HepG2 (cell line): ENCODE measurements around the gene EPHA4. TPM values are rescaled to one million over a fixed set of nuclear protein-coding genes. Genes with fewer than 3 reads are reported as not detected.

ENCODE experiments used
- ATAC-seq: fragments of 200-7000 bp; cut with Tn5 transposase; 3 replicates; pipeline ENCODE4 v1.9.1; 2020; ENCODE audit warnings: mild to moderate bottlenecking, moderate library complexity
- BruUV-seq: library from RNA; stranded (reverse); fragments of 400-500 nt; replicated peaks from 2 replicates; lab custom pipeline; 2021; lab: Mats Ljungman, UMichigan
- CTCF ChIA-PET: fragments of 300-600 bp; formaldehyde crosslinking; extraction: SDS; loops from one replicate; lab custom pipeline; 2021; ENCODE audit warnings: low total read pairs, inconsistent platforms, low intra/inter-chr PET ratio; lab: Yijun Ruan, JAX
- POLR2A ChIA-PET: fragments of 350-600 bp; sonication (Branson Sonifier 250); formaldehyde crosslinking; loops from one replicate; lab custom pipeline; 2020; ENCODE audit warnings: antibody characterized with exemption, inconsistent platforms; lab: Yijun Ruan, JAX
- DNase-seq: peaks from one replicate; pipeline ENCODE4 v3.0.0-alpha.2; 2015; ENCODE audit warnings: low spot score
- FAIRE-seq: peaks from 3 replicates; lab custom pipeline; 2011; peaks lifted over from hg19 to GRCh38; lab: Jason Lieb, UNC
- H2AFZ ChIP-seq: one replicate; pipeline ENCODE4 v1.6.1; 2011; ENCODE audit warnings: low read length, inconsistent platforms
- H3K27ac ChIP-seq: fragments of 300-600 bp; 3 replicates; pipeline ENCODE4 v1.8.0; 2011; ENCODE audit warnings: mixed run types, mild to moderate bottlenecking, mixed read lengths, low read length, inconsistent platforms; ENCODE audit not compliant: insufficient read depth; ENCODE audit errors: extremely low read length
- H3K27me3 ChIP-seq, 2 experiments: fragments of 200-600 bp in 1 of 2; 2 replicates in 1 of 2; 3 replicates in 1 of 2; pipeline versions ENCODE4 v1.6.0 to v1.8.0; 2011; ENCODE audit warnings: low read length in 2 of 2, mild to moderate bottlenecking in 2 of 2, moderate library complexity in 2 of 2, inconsistent platforms in 1 of 2; ENCODE audit not compliant: insufficient read depth in 2 of 2, control insufficient read depth in 1 of 2
- H3K36me3 ChIP-seq, 2 experiments: fragments of 200-600 bp in 1 of 2; replicated peaks in 1 of 2; 2 replicates in 1 of 2; 3 replicates in 1 of 2; pipeline versions ENCODE4 v1.5.1 to v1.8.0; 2011; ENCODE audit warnings: low read length in 2 of 2, inconsistent platforms in 1 of 2; ENCODE audit not compliant: insufficient read depth in 2 of 2, control insufficient read depth in 1 of 2
- H3K4me1 ChIP-seq: 2 replicates; pipeline ENCODE4 v1.5.1; 2012; ENCODE audit warnings: low read length, inconsistent platforms; ENCODE audit not compliant: insufficient read depth
- H3K4me2 ChIP-seq: 2 replicates; pipeline ENCODE4 v1.6.0; 2011; ENCODE audit warnings: low read depth, low read length, inconsistent platforms
- H3K4me3 ChIP-seq, 3 experiments: fragments of 200-600 bp in 1 of 3; sonication (generic), shearing (Covaris generic) in 1 of 3; replicated peaks in 1 of 3; 2 replicates each; pipeline ENCODE4 v1.5.1; 2011 to 2016; ENCODE audit warnings: low read length in 3 of 3, inconsistent platforms in 2 of 3, low read depth in 2 of 3, mild to moderate bottlenecking in 2 of 3, control low read depth in 1 of 3, mixed read lengths in 1 of 3; ENCODE audit not compliant: insufficient read depth in 1 of 3
- H3K79me2 ChIP-seq: one replicate; pipeline ENCODE4 v1.6.1; 2011; ENCODE audit warnings: low read length, inconsistent platforms; ENCODE audit not compliant: insufficient read depth
- H3K9ac ChIP-seq: 2 replicates; pipeline ENCODE4 v1.6.0; 2011; ENCODE audit warnings: mild to moderate bottlenecking, low read depth, low read length, inconsistent platforms; ENCODE audit not compliant: insufficient read depth
- H3K9me3 ChIP-seq: 2 replicates; pipeline ENCODE4 v1.5.1; 2012; ENCODE audit warnings: mild to moderate bottlenecking, low read length
- H4K20me1 ChIP-seq: 2 replicates; pipeline ENCODE4 v1.6.0; 2011; ENCODE audit warnings: inconsistent platforms, mild to moderate bottlenecking, low read length, moderate library complexity; ENCODE audit not compliant: insufficient read depth
- CBX2 ChIP-seq, 2 experiments: fragments of 200-600 bp in 1 of 2; sonication (generic); formaldehyde crosslinking in 1 of 2; IDR thresholded peaks; 2 replicates each; pipeline versions ENCODE4 v1.7.0 to v1.8.1; 2018 to 2022; ENCODE audit warnings: low read depth in 2 of 2, low read length in 1 of 2, mild to moderate bottlenecking in 1 of 2, missing genetic modification reagents in 1 of 2
- CC2D1A ChIP-seq: sonication (generic); formaldehyde crosslinking; IDR thresholded peaks from 2 replicates; pipeline ENCODE4 v1.8.1; 2023; ENCODE audit warnings: mild to moderate bottlenecking, missing genetic modification reagents
- FOXA3 ChIP-seq: IDR thresholded peaks from 2 replicates; pipeline ENCODE4 v1.6.1; 2016; ENCODE audit warnings: missing genetic modification reagents, missing compliant biosample characterization
- FUBP1 ChIP-seq: sonication (generic); formaldehyde crosslinking; IDR thresholded peaks from 2 replicates; pipeline ENCODE4 v1.5.1; 2020; ENCODE audit warnings: missing genetic modification reagents, mild to moderate bottlenecking, borderline replicate concordance
- HIVEP1 ChIP-seq: sonication (generic); formaldehyde crosslinking; IDR thresholded peaks from 2 replicates; pipeline ENCODE4 v1.4.0; 2020; ENCODE audit warnings: mild to moderate bottlenecking, missing genetic modification reagents
- PRDM10 ChIP-seq: sonication (generic); formaldehyde crosslinking; IDR thresholded peaks from 2 replicates; pipeline ENCODE4 v1.4.0; 2020; ENCODE audit warnings: low read depth, missing genetic modification reagents
- RFXANK ChIP-seq: IDR thresholded peaks from 2 replicates; pipeline ENCODE4 v1.6.1; 2016
- ZNF280D ChIP-seq: sonication (generic); formaldehyde crosslinking; IDR thresholded peaks from 2 replicates; pipeline ENCODE4 v1.5.1; 2020; ENCODE audit warnings: mild to moderate bottlenecking, missing genetic modification reagents
- ZNF468 ChIP-seq: sonication (generic); formaldehyde crosslinking; IDR thresholded peaks from 2 replicates; pipeline ENCODE4 v1.8.0; 2022; ENCODE audit warnings: mild to moderate bottlenecking, moderate library complexity, missing genetic modification reagents
- WGBS: methylation state at CpG from one replicate; pipeline ENCODE4 v1.1.6; 2017; ENCODE audit warnings: low lambda C conversion rate; 5-methylcytosine and 5-hydroxymethylcytosine counted together
- in situ Hi-C: cut with HindIII; loops from 2 replicates; pipeline ENCODE4 v1.10.0; 2017; ENCODE audit warnings: low pct_unique_long_range_greater_than_20kb; ENCODE audit not compliant: extremely low pct_ligation_motif_present
- intact Hi-C: fragments of 100-400 bp; cut with micrococcal nuclease; formaldehyde crosslinking; loops from one replicate; pipeline ENCODE4 v1.10.0; 2022; ENCODE audit not compliant: unreplicated experiment
- polyA plus RNA-seq, 8 experiments: library from polyadenylated mRNA; depleted of rRNA in 3 of 8; stranded (reverse) in 7 of 8; unstranded in 1 of 8; fragments of >200 nt; fragmentation: Illumina TruSeq in 4 of 8; extraction: Trizol in 4 of 8; gene quantifications; 2 replicates each; pipeline versions ENCODE4 v1.2.1 to v1.2.3, GENCODE V29; 2011 to 2016; ENCODE audit warnings: low read depth in 4 of 8, missing spikeins in 1 of 8, mixed read lengths in 1 of 8; ENCODE audit not compliant: insufficient read depth in 1 of 8
- total RNA-seq, 5 experiments: library from RNA; depleted of rRNA; stranded (reverse); fragments of >200 nt; fragmentation: Illumina TruSeq; extraction: Trizol; gene quantifications; 2 replicates each; pipeline ENCODE4 v1.2.3, GENCODE V29; 2016; ENCODE audit warnings: low read depth in 1 of 5

EPHA4 gene
- total and polyA plus RNA-seq, 2 of the 13 experiments (the other 11 are each of a cell fraction or from before 2014, with no cell fraction given): not detected

GRCh38 chr2:221616561-221616960 lies 44.5 kb upstream of the EPHA4 start:
- no peak for DNase-seq
- Histone ChIP-seq H3K27me3 (no peaks in the 10 kb centered on the region), H3K9ac (no peak overlapping the region), H3K79me2 (no peaks in the 10 kb centered on the region), H3K27ac (no peak overlapping the region), H4K20me1 (no peaks in the 10 kb centered on the region), H3K36me3 (no peaks in the 10 kb centered on the region), H3K4me1 (no peaks in the 10 kb centered on the region), H3K9me3 (no peaks in the 10 kb centered on the region), H3K4me2 (no peak overlapping the region), H3K4me3 (no peak overlapping the region), H2AFZ (no peak overlapping the region)
- intact Hi-C loops: no loop called here
- ChIA-PET CTCF (no interaction called here), POLR2A (no interaction called here)
- no TSS peak for BruUV-seq
- 16% methylated on average over 13 of the region's 13 CpGs for WGBS
- in situ Hi-C loops: no loop called here
- no peak for ATAC-seq
- no peak for TF ChIP-seq RFXANK
- no peak for TF ChIP-seq ZNF280D
- TF ChIP-seq FUBP1 (CRISPR knock-in tag): no peak
- no peak for TF ChIP-seq CBX2 (IDR thresholded peaks at IDR 0.05; ENCODE audit: low read depth, low read length)
- TF ChIP-seq CBX2 (CRISPR knock-in tag; IDR thresholded peaks at IDR 0.05; ENCODE audit: low read depth): no peak
- TF ChIP-seq HIVEP1 (CRISPR knock-in tag): no peak
- no peak for TF ChIP-seq CC2D1A (CRISPR knock-in tag)
- TF ChIP-seq PRDM10 (CRISPR knock-in tag): no peak
- no peak for TF ChIP-seq ZNF468 (CRISPR knock-in tag)
- no peak for TF ChIP-seq FOXA3 (CRISPR knock-in tag)
- FAIRE-seq: no peak
